HEK293 (cell line): Measurements from ENCODE around the gene SKOR1.

Source experiments
- ELK4 ChIP-seq: IDR thresholded peaks from 2 replicates; pipeline ENCODE4 v1.6.1; 2011; ENCODE audit warnings: mild to moderate bottlenecking, low read depth, low read length, borderline replicate concordance
- INSM2 ChIP-seq: fragments of 450-650 bp; formaldehyde crosslinking; IDR thresholded peaks from 2 replicates; pipeline ENCODE4 v1.5.1; 2016; ENCODE audit warnings: missing biosample characterization, missing genetic modification characterization
- KLF17 ChIP-seq: fragments of 450-650 bp; formaldehyde crosslinking; IDR thresholded peaks from 2 replicates; pipeline ENCODE4 v1.5.1; 2016; ENCODE audit warnings: missing biosample characterization, missing genetic modification characterization
- KLF8 ChIP-seq: fragments of 450-650 bp; formaldehyde crosslinking; IDR thresholded peaks from 2 replicates; pipeline ENCODE4 v1.5.1; 2016; ENCODE audit warnings: missing biosample characterization, missing genetic modification characterization
- MZF1 ChIP-seq: fragments of 450-650 bp; formaldehyde crosslinking; IDR thresholded peaks from 2 replicates; pipeline ENCODE4 v1.5.1; 2017; ENCODE audit warnings: missing biosample characterization, missing genetic modification characterization, borderline replicate concordance
- PRDM10 ChIP-seq: fragments of 450-650 bp; formaldehyde crosslinking; IDR thresholded peaks from 2 replicates; pipeline ENCODE4 v1.5.1; 2016; ENCODE audit warnings: missing biosample characterization, missing genetic modification characterization
- PRDM2 ChIP-seq: fragments of 450-650 bp; formaldehyde crosslinking; IDR thresholded peaks from 2 replicates; pipeline ENCODE4 v1.5.1; 2016; ENCODE audit warnings: missing biosample characterization, missing genetic modification characterization, borderline replicate concordance
- RBAK ChIP-seq: fragments of 450-650 bp; formaldehyde crosslinking; IDR thresholded peaks from 2 replicates; pipeline ENCODE4 v1.5.1; 2016; ENCODE audit warnings: missing biosample characterization, missing genetic modification characterization
- SP2 ChIP-seq: fragments of 450-650 bp; formaldehyde crosslinking; IDR thresholded peaks from 2 replicates; pipeline ENCODE4 v1.5.1; 2016; ENCODE audit warnings: missing biosample characterization, missing genetic modification characterization
- YY1 ChIP-seq: fragments of 450-650 bp; formaldehyde crosslinking; IDR thresholded peaks from 2 replicates; pipeline ENCODE4 v1.5.1; 2018; ENCODE audit warnings: missing biosample characterization, missing genetic modification characterization
- ZBTB17 ChIP-seq: fragments of 450-650 bp; formaldehyde crosslinking; IDR thresholded peaks from 2 replicates; pipeline ENCODE4 v1.5.1; 2016; ENCODE audit warnings: missing biosample characterization, missing genetic modification characterization
- ZNF174 ChIP-seq: fragments of 450-650 bp; formaldehyde crosslinking; IDR thresholded peaks from 2 replicates; pipeline ENCODE4 v1.5.0; 2017; ENCODE audit warnings: missing biosample characterization, mild to moderate bottlenecking, missing genetic modification characterization
- ZNF18 ChIP-seq: fragments of 450-650 bp; formaldehyde crosslinking; IDR thresholded peaks from 2 replicates; pipeline ENCODE4 v1.5.1; 2016; ENCODE audit warnings: missing biosample characterization, missing genetic modification characterization
- ZNF2 ChIP-seq: fragments of 450-650 bp; formaldehyde crosslinking; IDR thresholded peaks from 2 replicates; pipeline ENCODE4 v1.5.1; 2016; ENCODE audit warnings: missing biosample characterization, missing genetic modification characterization
- ZNF221 ChIP-seq: fragments of 450-650 bp; formaldehyde crosslinking; IDR thresholded peaks from 2 replicates; pipeline ENCODE4 v1.5.1; 2017; ENCODE audit warnings: missing biosample characterization, missing genetic modification characterization, borderline replicate concordance
- ZNF23 ChIP-seq: fragments of 450-650 bp; formaldehyde crosslinking; IDR thresholded peaks from 2 replicates; pipeline ENCODE4 v1.5.1; 2016; ENCODE audit warnings: missing biosample characterization, missing genetic modification characterization, borderline replicate concordance
- ZNF239 ChIP-seq: fragments of 450-650 bp; formaldehyde crosslinking; IDR thresholded peaks from 2 replicates; pipeline ENCODE4 v1.5.1; 2016; ENCODE audit warnings: missing biosample characterization, missing genetic modification characterization
- ZNF302 ChIP-seq: fragments of 450-650 bp; formaldehyde crosslinking; IDR thresholded peaks from 2 replicates; pipeline ENCODE4 v1.5.1; 2016; ENCODE audit warnings: missing biosample characterization, missing genetic modification characterization, low read depth
- ZNF48 ChIP-seq: fragments of 450-650 bp; formaldehyde crosslinking; IDR thresholded peaks from 2 replicates; pipeline ENCODE4 v1.5.1; 2016; ENCODE audit warnings: missing biosample characterization, missing genetic modification characterization
- ZNF529 ChIP-seq: fragments of 450-650 bp; formaldehyde crosslinking; IDR thresholded peaks from 2 replicates; pipeline ENCODE4 v1.5.1; 2017; ENCODE audit warnings: missing genetic modification characterization, missing biosample characterization; ENCODE audit not compliant: insufficient replicate concordance
- ZNF549 ChIP-seq: fragments of 450-650 bp; IDR thresholded peaks from 2 replicates; pipeline ENCODE4 v1.5.1; 2018; ENCODE audit warnings: missing biosample characterization, missing genetic modification characterization, mild to moderate bottlenecking, inconsistent platforms, moderate library complexity
- ZNF571 ChIP-seq: fragments of 450-650 bp; formaldehyde crosslinking; IDR thresholded peaks from 2 replicates; pipeline ENCODE4 v1.5.0; 2017; ENCODE audit warnings: missing biosample characterization, missing genetic modification characterization
- ZNF621 ChIP-seq: fragments of 450-650 bp; formaldehyde crosslinking; IDR thresholded peaks from 2 replicates; pipeline ENCODE4 v1.5.1; 2017; ENCODE audit warnings: missing biosample characterization, missing genetic modification characterization
- ZSCAN16 ChIP-seq: fragments of 450-650 bp; formaldehyde crosslinking; IDR thresholded peaks from 2 replicates; pipeline ENCODE4 v1.5.1; 2016; ENCODE audit warnings: missing biosample characterization, missing genetic modification characterization

Gene SKOR1

GRCh38 chr15:67792250-67792942, 32.9 kb upstream of the SKOR1 start (continued):
- TF ChIP-seq INSM2 (tag by site-specific recombination) (peak; percentile 99), ZNF549 (tag by site-specific recombination) (no peak), SP2 (tag by site-specific recombination) (peak; percentile 53), ZBTB17 (tag by site-specific recombination) (peak; percentile 93), YY1 (tag by site-specific recombination) (no peak; the same call in 1 of the 2 replicates), ZNF221 (tag by site-specific recombination) (0 out of 2 replicates have a peak, but pooled peaks have one; percentile 58), ELK4 (no peak), RBAK (tag by site-specific recombination) (no peak), ZNF571 (tag by site-specific recombination) (no peak), PRDM2 (tag by site-specific recombination) (no peak), ZSCAN16 (tag by site-specific recombination) (peak; percentile 91), PRDM10 (tag by site-specific recombination) (peak; percentile 86), KLF8 (tag by site-specific recombination) (peak; percentile 97), ZNF23 (no peak), ZNF48 (tag by site-specific recombination) (no peak), ZNF239 (tag by site-specific recombination) (no peak), ZNF18 (tag by site-specific recombination) (peak; percentile 94), ZNF174 (tag by site-specific recombination) (peak; percentile 87; the same call in 1 of the 2 replicates), ZNF302 (tag by site-specific recombination) (no peak), KLF17 (tag by site-specific recombination) (peak; percentile 96), ZNF529 (tag by site-specific recombination) (peak; percentile 74), MZF1 (tag by site-specific recombination) (peak; percentile 90; the same call in 1 of the 2 replicates), ZNF2 (tag by site-specific recombination) (peak; percentile 95), ZNF621 (tag by site-specific recombination) (no peak)
